K562 (cell line): ENCODE measurements around the gene DOCK1. TPM values are rescaled to one million over a fixed set of nuclear protein-coding genes. Genes with fewer than 3 reads are reported as not detected.

ENCODE experiments used
- DPF2 ChIP-seq: fragments of 450-650 bp; IDR thresholded peaks from 2 replicates; pipeline ENCODE4 v1.6.1; 2016
- polyA plus RNA-seq, 8 experiments: library from polyadenylated mRNA; depleted of rRNA in 4 of 8; stranded (reverse) in 5 of 8; unstranded in 3 of 8; fragments of >200 nt; fragmentation: Nextera tagmentation in 2 of 8; fragmentation: Illumina TruSeq in 1 of 8; extraction: Ambion mirVana in 2 of 8; extraction: Trizol in 1 of 8; gene quantifications; 2 replicates each; pipeline versions ENCODE4 v1.2.1 to v1.2.3, GENCODE V29; 2011 to 2014; ENCODE audit warnings: inconsistent platforms in 1 of 8, missing spikeins in 1 of 8
- total RNA-seq, 7 experiments: library from RNA; depleted of rRNA in 6 of 7; stranded (reverse); fragments of >200 nt in 6 of 7; fragmentation: Illumina TruSeq in 2 of 7; extraction: Trizol in 2 of 7; gene quantifications; 2 replicates each; pipeline versions ENCODE4 v1.2.1 to v1.2.3, GENCODE V29; 2011 to 2021; ENCODE audit warnings: low replicate concordance in 1 of 7
- TF ChIP-seq, protein P1 (sequence below): fragments of 200-600 bp; sonication (generic); IDR thresholded peaks from one replicate; pipeline ENCODE4 v1.6.1; 2012; ENCODE audit warnings: mild to moderate bottlenecking, low read depth, low read length, inconsistent platforms

The DOCK1 gene
- total and polyA plus RNA-seq, 9 of the 15 experiments (the other 6 are each of a cell fraction or from before 2014, with no cell fraction given) = 0.31 TPM; not detected in 8

DNA sequence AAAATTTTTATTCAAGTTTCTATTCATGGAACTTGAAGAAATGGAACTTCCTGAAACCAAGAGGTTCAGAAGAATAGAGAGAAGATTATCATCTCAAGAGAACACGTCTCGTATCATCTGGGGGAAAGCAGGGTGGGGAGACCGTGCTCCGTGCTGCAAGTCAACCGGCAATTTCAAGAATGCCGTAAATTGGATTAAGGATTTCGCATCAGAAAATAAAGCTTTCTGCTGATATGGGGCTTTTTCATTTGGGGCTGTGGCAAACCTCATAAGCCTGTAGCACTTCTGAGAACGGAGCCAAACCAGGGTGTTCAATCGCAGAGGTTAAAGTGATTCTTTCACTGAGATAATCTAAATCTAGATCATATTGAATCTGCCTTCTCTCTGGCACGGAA lies 493.7 kb downstream of the DOCK1 start (continued):
- TF ChIP-seq, protein P1, sequence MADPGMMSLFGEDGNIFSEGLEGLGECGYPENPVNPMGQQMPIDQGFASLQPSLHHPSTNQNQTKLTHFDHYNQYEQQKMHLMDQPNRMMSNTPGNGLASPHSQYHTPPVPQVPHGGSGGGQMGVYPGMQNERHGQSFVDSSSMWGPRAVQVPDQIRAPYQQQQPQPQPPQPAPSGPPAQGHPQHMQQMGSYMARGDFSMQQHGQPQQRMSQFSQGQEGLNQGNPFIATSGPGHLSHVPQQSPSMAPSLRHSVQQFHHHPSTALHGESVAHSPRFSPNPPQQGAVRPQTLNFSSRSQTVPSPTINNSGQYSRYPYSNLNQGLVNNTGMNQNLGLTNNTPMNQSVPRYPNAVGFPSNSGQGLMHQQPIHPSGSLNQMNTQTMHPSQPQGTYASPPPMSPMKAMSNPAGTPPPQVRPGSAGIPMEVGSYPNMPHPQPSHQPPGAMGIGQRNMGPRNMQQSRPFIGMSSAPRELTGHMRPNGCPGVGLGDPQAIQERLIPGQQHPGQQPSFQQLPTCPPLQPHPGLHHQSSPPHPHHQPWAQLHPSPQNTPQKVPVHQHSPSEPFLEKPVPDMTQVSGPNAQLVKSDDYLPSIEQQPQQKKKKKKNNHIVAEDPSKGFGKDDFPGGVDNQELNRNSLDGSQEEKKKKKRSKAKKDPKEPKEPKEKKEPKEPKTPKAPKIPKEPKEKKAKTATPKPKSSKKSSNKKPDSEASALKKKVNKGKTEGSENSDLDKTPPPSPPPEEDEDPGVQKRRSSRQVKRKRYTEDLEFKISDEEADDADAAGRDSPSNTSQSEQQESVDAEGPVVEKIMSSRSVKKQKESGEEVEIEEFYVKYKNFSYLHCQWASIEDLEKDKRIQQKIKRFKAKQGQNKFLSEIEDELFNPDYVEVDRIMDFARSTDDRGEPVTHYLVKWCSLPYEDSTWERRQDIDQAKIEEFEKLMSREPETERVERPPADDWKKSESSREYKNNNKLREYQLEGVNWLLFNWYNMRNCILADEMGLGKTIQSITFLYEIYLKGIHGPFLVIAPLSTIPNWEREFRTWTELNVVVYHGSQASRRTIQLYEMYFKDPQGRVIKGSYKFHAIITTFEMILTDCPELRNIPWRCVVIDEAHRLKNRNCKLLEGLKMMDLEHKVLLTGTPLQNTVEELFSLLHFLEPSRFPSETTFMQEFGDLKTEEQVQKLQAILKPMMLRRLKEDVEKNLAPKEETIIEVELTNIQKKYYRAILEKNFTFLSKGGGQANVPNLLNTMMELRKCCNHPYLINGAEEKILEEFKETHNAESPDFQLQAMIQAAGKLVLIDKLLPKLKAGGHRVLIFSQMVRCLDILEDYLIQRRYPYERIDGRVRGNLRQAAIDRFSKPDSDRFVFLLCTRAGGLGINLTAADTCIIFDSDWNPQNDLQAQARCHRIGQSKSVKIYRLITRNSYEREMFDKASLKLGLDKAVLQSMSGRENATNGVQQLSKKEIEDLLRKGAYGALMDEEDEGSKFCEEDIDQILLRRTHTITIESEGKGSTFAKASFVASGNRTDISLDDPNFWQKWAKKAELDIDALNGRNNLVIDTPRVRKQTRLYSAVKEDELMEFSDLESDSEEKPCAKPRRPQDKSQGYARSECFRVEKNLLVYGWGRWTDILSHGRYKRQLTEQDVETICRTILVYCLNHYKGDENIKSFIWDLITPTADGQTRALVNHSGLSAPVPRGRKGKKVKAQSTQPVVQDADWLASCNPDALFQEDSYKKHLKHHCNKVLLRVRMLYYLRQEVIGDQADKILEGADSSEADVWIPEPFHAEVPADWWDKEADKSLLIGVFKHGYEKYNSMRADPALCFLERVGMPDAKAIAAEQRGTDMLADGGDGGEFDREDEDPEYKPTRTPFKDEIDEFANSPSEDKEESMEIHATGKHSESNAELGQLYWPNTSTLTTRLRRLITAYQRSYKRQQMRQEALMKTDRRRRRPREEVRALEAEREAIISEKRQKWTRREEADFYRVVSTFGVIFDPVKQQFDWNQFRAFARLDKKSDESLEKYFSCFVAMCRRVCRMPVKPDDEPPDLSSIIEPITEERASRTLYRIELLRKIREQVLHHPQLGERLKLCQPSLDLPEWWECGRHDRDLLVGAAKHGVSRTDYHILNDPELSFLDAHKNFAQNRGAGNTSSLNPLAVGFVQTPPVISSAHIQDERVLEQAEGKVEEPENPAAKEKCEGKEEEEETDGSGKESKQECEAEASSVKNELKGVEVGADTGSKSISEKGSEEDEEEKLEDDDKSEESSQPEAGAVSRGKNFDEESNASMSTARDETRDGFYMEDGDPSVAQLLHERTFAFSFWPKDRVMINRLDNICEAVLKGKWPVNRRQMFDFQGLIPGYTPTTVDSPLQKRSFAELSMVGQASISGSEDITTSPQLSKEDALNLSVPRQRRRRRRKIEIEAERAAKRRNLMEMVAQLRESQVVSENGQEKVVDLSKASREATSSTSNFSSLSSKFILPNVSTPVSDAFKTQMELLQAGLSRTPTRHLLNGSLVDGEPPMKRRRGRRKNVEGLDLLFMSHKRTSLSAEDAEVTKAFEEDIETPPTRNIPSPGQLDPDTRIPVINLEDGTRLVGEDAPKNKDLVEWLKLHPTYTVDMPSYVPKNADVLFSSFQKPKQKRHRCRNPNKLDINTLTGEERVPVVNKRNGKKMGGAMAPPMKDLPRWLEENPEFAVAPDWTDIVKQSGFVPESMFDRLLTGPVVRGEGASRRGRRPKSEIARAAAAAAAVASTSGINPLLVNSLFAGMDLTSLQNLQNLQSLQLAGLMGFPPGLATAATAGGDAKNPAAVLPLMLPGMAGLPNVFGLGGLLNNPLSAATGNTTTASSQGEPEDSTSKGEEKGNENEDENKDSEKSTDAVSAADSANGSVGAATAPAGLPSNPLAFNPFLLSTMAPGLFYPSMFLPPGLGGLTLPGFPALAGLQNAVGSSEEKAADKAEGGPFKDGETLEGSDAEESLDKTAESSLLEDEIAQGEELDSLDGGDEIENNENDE = no peak
- TF ChIP-seq DPF2 = no peak
- TF ChIP-seq, all 486 proteins: peak for 0
